GM23338 (cell line): ENCODE data around the gene CBX2. TPM values are rescaled to one million over a fixed set of nuclear protein-coding genes. Genes with fewer than 3 reads are reported as not detected.

Experiments
- ATAC-seq: fragments of 200-7000 bp; cut with Tn5 transposase; 3 replicates; pipeline ENCODE4 v1.9.1; 2020
- DNase-seq: peaks from one replicate; pipeline ENCODE4 v3.0.0-alpha.2; 2015; ENCODE audit warnings: low spot score
- H2AFZ ChIP-seq: fragments of 200-600 bp; sonication (generic); 2 replicates; pipeline ENCODE4 v1.8.0; 2016; ENCODE audit warnings: antibody characterized with exemption, mild to moderate bottlenecking, moderate library complexity
- H3F3A ChIP-seq: fragments of 200-600 bp; sonication (generic); replicated peaks from 2 replicates; pipeline ENCODE4 v1.8.0; 2017; ENCODE audit warnings: antibody characterized with exemption, mixed run types, low read depth
- H3K27ac ChIP-seq: fragments of 200-600 bp; sonication (generic); 2 replicates; pipeline ENCODE4 v1.6.1; 2016; ENCODE audit warnings: low read depth
- H3K27me3 ChIP-seq: fragments of 200-600 bp; sonication (generic); 2 replicates; pipeline ENCODE4 v1.8.0; 2016; ENCODE audit warnings: mild to moderate bottlenecking, mixed run types, moderate library complexity; ENCODE audit not compliant: insufficient read depth
- H3K36me3 ChIP-seq: fragments of 200-600 bp; sonication (generic); 2 replicates; pipeline ENCODE4 v1.8.0; 2016; ENCODE audit warnings: mild to moderate bottlenecking; ENCODE audit not compliant: insufficient read depth
- H3K4me1 ChIP-seq: fragments of 200-600 bp; sonication (generic); 2 replicates; pipeline ENCODE4 v1.8.0; 2016; ENCODE audit warnings: mild to moderate bottlenecking, moderate library complexity; ENCODE audit not compliant: insufficient read depth
- H3K4me2 ChIP-seq: fragments of 200-600 bp; sonication (generic); 2 replicates; pipeline ENCODE4 v1.7.1; 2017; ENCODE audit warnings: mixed run types
- H3K4me3 ChIP-seq: fragments of 200-600 bp; sonication (generic); 2 replicates; pipeline ENCODE4 v1.6.1; 2016; ENCODE audit warnings: mixed run types
- H3K79me2 ChIP-seq: fragments of 200-600 bp; sonication (generic); replicated peaks from 2 replicates; pipeline ENCODE4 v1.8.0; 2017; ENCODE audit warnings: mild to moderate bottlenecking; ENCODE audit not compliant: insufficient read depth
- H3K9me2 ChIP-seq: fragments of 200-600 bp; sonication (generic); 2 replicates; pipeline ENCODE4 v1.8.0; 2017; ENCODE audit not compliant: insufficient read depth
- H4K20me1 ChIP-seq: fragments of 200-600 bp; sonication (generic); replicated peaks from 2 replicates; pipeline ENCODE4 v1.8.0; 2017; ENCODE audit warnings: mild to moderate bottlenecking; ENCODE audit not compliant: insufficient read depth
- H3K27ac Mint-ChIP-seq: 2 replicates; pipeline ENCODE4 v1.8.0; 2020; ENCODE audit warnings: inconsistent platforms, mild to moderate bottlenecking, moderate library complexity, mixed read lengths
- H3K27me3 Mint-ChIP-seq: 3 replicates; pipeline ENCODE4 v1.8.0; 2022; ENCODE audit warnings: low read depth, mild to moderate bottlenecking, moderate library complexity, mixed read lengths, inconsistent platforms; ENCODE audit not compliant: insufficient read depth, poor library complexity
- H3K36me3 Mint-ChIP-seq: 3 replicates; pipeline ENCODE4 v1.8.0; 2021; ENCODE audit warnings: low read depth, mild to moderate bottlenecking, inconsistent platforms, moderate library complexity, mixed read lengths
- H3K4me1 Mint-ChIP-seq: 3 replicates; pipeline ENCODE4 v1.8.0; 2020; ENCODE audit warnings: mild to moderate bottlenecking, inconsistent platforms, mixed read lengths
- H3K4me3 Mint-ChIP-seq: 3 replicates; pipeline ENCODE4 v1.8.0; 2021; ENCODE audit warnings: moderate library complexity, mild to moderate bottlenecking, inconsistent platforms, mixed read lengths
- H3K9me3 Mint-ChIP-seq: 3 replicates; pipeline ENCODE4 v1.8.0; 2020; ENCODE audit warnings: moderate library complexity, mild to moderate bottlenecking, inconsistent platforms, mixed read lengths
- ETS1 ChIP-seq: IDR thresholded peaks from 2 replicates; pipeline ENCODE4 v1.6.1; 2016; ENCODE audit warnings: antibody characterized with exemption
- NANOG ChIP-seq: IDR thresholded peaks from 2 replicates; pipeline ENCODE4 v1.6.1; 2016; ENCODE audit warnings: antibody characterized with exemption, borderline replicate concordance
- ZNF331 ChIP-seq: fragments of 250-450 bp; sonication (Bioruptor Pico); IDR thresholded peaks from 2 replicates; pipeline ENCODE4 v1.5.0; 2020; ENCODE audit warnings: low read depth, mild to moderate bottlenecking, moderate library complexity
- ZNF462 ChIP-seq: fragments of 250-450 bp; sonication (Bioruptor Pico); IDR thresholded peaks from 2 replicates; pipeline ENCODE4 v1.5.0; 2020; ENCODE audit warnings: mild to moderate bottlenecking, moderate library complexity
- polyA plus RNA-seq: library from polyadenylated mRNA; unstranded; fragments of >200 nt; fragmentation: Nextera tagmentation; extraction: Ambion mirVana; gene quantifications from 2 replicates; pipeline ENCODE4 v1.2.1, GENCODE V29; 2016
- total RNA-seq: library from RNA; depleted of rRNA; stranded (reverse); fragments of >200 nt; shearing (Covaris generic); gene quantifications from 2 replicates; pipeline ENCODE4 v1.2.3, GENCODE V29; 2014

CBX2 gene
- total and polyA plus RNA-seq, 2 experiments from 2014 or later, result 26.6 to 114 TPM

- no peaks in the 10 kb centered on the region for H3K4me1 Mint-ChIP-seq
- H3F3A ChIP-seq, result no peaks in the 10 kb centered on the region
- H3K79me2 ChIP-seq, result no peaks in the 10 kb centered on the region
- no peaks in the 10 kb centered on the region for H3K9me3 Mint-ChIP-seq
- no peaks in the 10 kb centered on the region for H3K36me3 Mint-ChIP-seq
- H3K27me3 ChIP-seq, result no peaks in the 10 kb centered on the region
- no peak overlapping the region for H3K27ac Mint-ChIP-seq
- H4K20me1 ChIP-seq, result no peaks in the 10 kb centered on the region
- DNase-seq (no peak), ATAC-seq (no peak)
- H3K27me3 Mint-ChIP-seq, result peaks cover 6% of the 10 kb centered on the region
- no peak overlapping the region for H3K4me3 Mint-ChIP-seq
- no peak overlapping the region for H2AFZ ChIP-seq
- H3K4me2 ChIP-seq, result no peak overlapping the region
- H3K9me2 ChIP-seq, result no peaks in the 10 kb centered on the region
- no peak overlapping the region for H3K4me3 ChIP-seq
- no peaks in the 10 kb centered on the region for H3K36me3 ChIP-seq
- no peaks in the 10 kb centered on the region for H3K4me1 ChIP-seq
- H3K27ac ChIP-seq, result no peak overlapping the region
- TF ChIP-seq ETS1, result no peak
- TF ChIP-seq ZNF462 (CRISPR knock-in tag), result no peak
- no peak for TF ChIP-seq ZNF331 (CRISPR knock-in tag)
- no peak for TF ChIP-seq NANOG
Measured at GRCh38 chr17:79758271-79758670, 19.7 kb upstream of the CBX2 start.

- Mint-ChIP-seq H3K4me3 (no peak overlapping the region), H3K27me3 (no peaks in the 10 kb centered on the region), H3K27ac (no peak overlapping the region), H3K36me3 (no peaks in the 10 kb centered on the region), H3K4me1 (no peaks in the 10 kb centered on the region), H3K9me3 (no peaks in the 10 kb centered on the region)
- no peaks in the 10 kb centered on the region for H4K20me1 ChIP-seq
- H3K4me3 ChIP-seq, result no peak overlapping the region
- H3F3A ChIP-seq, result no peaks in the 10 kb centered on the region
- no peaks in the 10 kb centered on the region for H3K4me1 ChIP-seq
- H3K9me2 ChIP-seq, result no peaks in the 10 kb centered on the region
- H3K4me2 ChIP-seq, result no peak overlapping the region
- H2AFZ ChIP-seq, result no peak overlapping the region
- H3K27ac ChIP-seq, result no peak overlapping the region
- H3K79me2 ChIP-seq, result no peaks in the 10 kb centered on the region
- no peak for ATAC-seq
- DNase-seq, result no peak
- H3K27me3 ChIP-seq, result no peaks in the 10 kb centered on the region
- H3K36me3 ChIP-seq, result no peaks in the 10 kb centered on the region
- no peak for TF ChIP-seq ZNF462 (CRISPR knock-in tag)
- TF ChIP-seq ZNF331 (CRISPR knock-in tag), result no peak
Measured at GRCh38 chr17:79760197-79760906, 17.6 kb upstream of the CBX2 start.
